GM21529 (cell line): Measurements from ENCODE around the gene SERPIND1.
A peak's percentile ranks its signal among the peaks of the same experiment; 100 is the strongest.

Experiments
- ATAC-seq: cut with Tn5 transposase; IDR thresholded peaks from one replicate; pipeline ENCODE4 v1.9.1; 2021; ENCODE audit not compliant: unreplicated experiment

SERPIND1 gene

GRCh38 chr22:20774882-20775281, 969 bp downstream of the SERPIND1 start:
- no peak for ATAC-seq

- no peak for ATAC-seq
Observed at GRCh38 chr22:20775342-20775895, 1.5 kb downstream of the SERPIND1 start.

GRCh38 chr22:20776624-20777405, 2.9 kb downstream of the SERPIND1 start:
- no peak for ATAC-seq

- ATAC-seq, result no peak
Observed at GRCh38 chr22:20777420-20778177, 3.7 kb downstream of the SERPIND1 start.

GRCh38 chr22:20779014-20779817, 5.3 kb downstream of the SERPIND1 start:
- no peak for ATAC-seq

GRCh38 chr22:20779818-20780158, 5.9 kb downstream of the SERPIND1 start:
- no peak for ATAC-seq

- ATAC-seq, result no peak
Observed at GRCh38 chr22:20781272-20781990, 7.5 kb downstream of the SERPIND1 start.

GRCh38 chr22:20782083-20782482, 8.2 kb downstream of the SERPIND1 start:
- ATAC-seq, result no peak

GRCh38 chr22:20782596-20783299, 8.8 kb downstream of the SERPIND1 start:
- ATAC-seq, result no peak

GRCh38 chr22:20783300-20783673, 9.4 kb downstream of the SERPIND1 start:
- ATAC-seq, result no peak

GRCh38 chr22:20783844-20784723, 10.2 kb downstream of the SERPIND1 start:
- ATAC-seq, result peak; percentile 44

- no peak for ATAC-seq
Observed at GRCh38 chr22:20785415-20785814, 11.5 kb downstream of the SERPIND1 start.

- ATAC-seq, result no peak
Observed at GRCh38 chr22:20786048-20786447, 12.1 kb downstream of the SERPIND1 start.

GRCh38 chr22:20786536-20786979, 12.6 kb downstream of the SERPIND1 start:
- no peak for ATAC-seq

GRCh38 chr22:20787223-20787622, 13.3 kb downstream of the SERPIND1 start:
- no peak for ATAC-seq

GRCh38 chr22:20787746-20788626, 14.1 kb downstream of the SERPIND1 start:
- no peak for ATAC-seq

GRCh38 chr22:20788627-20789344, 14.9 kb downstream of the SERPIND1 start:
- ATAC-seq, result no peak
